Thoracic aorta (tissue), 2 donors: ENCODE results near the gene CABCOCO1. TPM values are rescaled to one million over a fixed set of nuclear protein-coding genes. Genes with fewer than 3 reads are reported as not detected.
"Not testable (repeated sequence)": the region's sequence is repeated elsewhere in the genome, so short reads cannot be mapped to it uniquely, and the experiment has no call there.

Source experiments
- ATAC-seq: fragments of 150-250 bp; one replicate; pipeline ENCODE4 v1.8.0; 2017; ENCODE audit warnings: low read depth; ENCODE audit not compliant: insufficient number of reproducible peaks, low FRiP score
- DNase-seq: peaks from one replicate; pipeline ENCODE4 v3.0.0-alpha.2; 2020; ENCODE audit warnings: low spot score
- H3K27ac ChIP-seq, 2 donors: fragments of 200-600 bp; sonication (generic); 1 replicate in 1 of 2; 2 replicates in 1 of 2; pipeline ENCODE4 v1.5.1; 2016; ENCODE audit warnings: mild to moderate bottlenecking in 2 of 2, moderate library complexity in 2 of 2
- H3K27me3 ChIP-seq: fragments of 200-600 bp; sonication (generic); replicated peaks from 2 replicates; pipeline ENCODE4 v1.6.0; 2016; ENCODE audit warnings: mild to moderate bottlenecking; ENCODE audit not compliant: insufficient read depth
- H3K36me3 ChIP-seq: fragments of 200-600 bp; sonication (generic); one replicate; pipeline ENCODE4 v1.5.1; 2016
- H3K4me1 ChIP-seq, 2 donors: fragments of 200-600 bp; sonication (generic); 1 replicate in 1 of 2; 2 replicates in 1 of 2; pipeline versions ENCODE4 v1.5.1 to v1.6.0; 2016; ENCODE audit warnings: low read depth in 2 of 2, mild to moderate bottlenecking in 1 of 2; ENCODE audit not compliant: control insufficient read depth in 1 of 2
- H3K4me3 ChIP-seq: fragments of 200-600 bp; sonication (generic); 2 replicates; pipeline ENCODE4 v1.5.1; 2016; ENCODE audit warnings: mild to moderate bottlenecking
- H3K9me3 ChIP-seq: fragments of 200-600 bp; sonication (generic); 2 replicates; pipeline ENCODE4 v1.5.1; 2016
- CTCF ChIP-seq: fragments of 200-600 bp; sonication (generic); IDR thresholded peaks from one replicate; pipeline ENCODE4 v1.5.1; 2019; ENCODE audit warnings: antibody characterized with exemption
- total RNA-seq, 2 donors: library from RNA; depleted of rRNA; stranded (reverse); fragments of >200 nt; gene quantifications; one replicate each; pipeline versions ENCODE4 v1.1.0 to v1.2.3, GENCODE V29; 2016

The CABCOCO1 gene
- total RNA-seq, 2 donors from 2014 or later = 1.1 TPM; not detected in 1

GRCh38 chr10:61673360-61673759, 10.6 kb downstream of the CABCOCO1 start:
- no peaks in the 10 kb centered on the region for H3K36me3 ChIP-seq
- no peaks in the 10 kb centered on the region for H3K4me1 ChIP-seq
- DNase-seq (no peak), ATAC-seq (no peak)
- no peak overlapping the region for H3K4me3 ChIP-seq
- no peak overlapping the region for H3K27ac ChIP-seq
- H3K27me3 ChIP-seq = no peaks in the 10 kb centered on the region
- TF ChIP-seq CTCF = no peak
- H3K9me3 ChIP-seq = no peaks in the 10 kb centered on the region

- H3K27me3 ChIP-seq = no peaks in the 10 kb centered on the region
- no peak for DNase-seq
- peaks cover 0 to 6% of the 10 kb centered on the region in 2 donors for H3K4me1 ChIP-seq
- H3K9me3 ChIP-seq = no peaks in the 10 kb centered on the region
- TF ChIP-seq CTCF = no peak
- H3K4me3 ChIP-seq = no peak overlapping the region
- no peak for ATAC-seq
- H3K36me3 ChIP-seq = no peaks in the 10 kb centered on the region
- H3K27ac ChIP-seq = no peak overlapping the region
Measured at GRCh38 chr10:61682323-61682722, 19.6 kb downstream of the CABCOCO1 start.

- no peak for ATAC-seq
- Histone ChIP-seq H3K27me3 (no peaks in the 10 kb centered on the region), H3K9me3 (no peaks in the 10 kb centered on the region), H3K4me1 (peaks cover 0 to 7% of the 10 kb centered on the region in 2 donors), H3K27ac (no peak overlapping the region), H3K4me3 (no peak overlapping the region), H3K36me3 (no peaks in the 10 kb centered on the region)
- no peak for TF ChIP-seq CTCF
- no peak for DNase-seq
Measured at GRCh38 chr10:61683319-61683718, 20.6 kb downstream of the CABCOCO1 start.

GRCh38 chr10:61684894-61685507, 22.3 kb downstream of the CABCOCO1 start:
- no peak for ATAC-seq
- H3K9me3 ChIP-seq = no peaks in the 10 kb centered on the region
- DNase-seq = no peak
- TF ChIP-seq CTCF = no peak
- H3K4me1 ChIP-seq = peaks cover 0 to 7% of the 10 kb centered on the region in 2 donors
- H3K36me3 ChIP-seq = no peaks in the 10 kb centered on the region
- H3K27me3 ChIP-seq = no peaks in the 10 kb centered on the region
- no peak overlapping the region for H3K4me3 ChIP-seq
- no peak overlapping the region for H3K27ac ChIP-seq

- no peak for DNase-seq
- Histone ChIP-seq H3K36me3 (no peaks in the 10 kb centered on the region), H3K27ac (no peak overlapping the region), H3K4me3 (no peak overlapping the region), H3K9me3 (no peaks in the 10 kb centered on the region), H3K27me3 (no peaks in the 10 kb centered on the region), H3K4me1 (peaks cover 0 to 7% of the 10 kb centered on the region in 2 donors)
- no peak for ATAC-seq
- TF ChIP-seq CTCF = no peak
Measured at GRCh38 chr10:61688551-61689308, 26.0 kb downstream of the CABCOCO1 start.

- not testable (repeated sequence) for H3K4me1 ChIP-seq, ATAC-seq, H3K27ac ChIP-seq, H3K27me3 ChIP-seq, H3K36me3 ChIP-seq, H3K9me3 ChIP-seq, DNase-seq, H3K4me3 ChIP-seq
Measured at GRCh38 chr10:61691667-61692066, 28.9 kb downstream of the CABCOCO1 start.
